Thoracic aorta (tissue), 2 donors: ENCODE measurements around the gene SHISAL1. TPM values are rescaled to one million over a fixed set of nuclear protein-coding genes. Genes with fewer than 3 reads are reported as not detected.

Source experiments
- ATAC-seq: fragments of 150-250 bp; one replicate; pipeline ENCODE4 v1.8.0; 2017; ENCODE audit warnings: low read depth; ENCODE audit not compliant: insufficient number of reproducible peaks, low FRiP score
- DNase-seq: peaks from one replicate; pipeline ENCODE4 v3.0.0-alpha.2; 2020; ENCODE audit warnings: low spot score
- H3K27ac ChIP-seq, 2 donors: fragments of 200-600 bp; sonication (generic); 1 replicate in 1 of 2; 2 replicates in 1 of 2; pipeline ENCODE4 v1.5.1; 2016; ENCODE audit warnings: mild to moderate bottlenecking in 2 of 2, moderate library complexity in 2 of 2
- H3K27me3 ChIP-seq: fragments of 200-600 bp; sonication (generic); replicated peaks from 2 replicates; pipeline ENCODE4 v1.6.0; 2016; ENCODE audit warnings: mild to moderate bottlenecking; ENCODE audit not compliant: insufficient read depth
- H3K36me3 ChIP-seq: fragments of 200-600 bp; sonication (generic); one replicate; pipeline ENCODE4 v1.5.1; 2016
- H3K4me1 ChIP-seq, 2 donors: fragments of 200-600 bp; sonication (generic); 1 replicate in 1 of 2; 2 replicates in 1 of 2; pipeline versions ENCODE4 v1.5.1 to v1.6.0; 2016; ENCODE audit warnings: low read depth in 2 of 2, mild to moderate bottlenecking in 1 of 2; ENCODE audit not compliant: control insufficient read depth in 1 of 2
- H3K4me3 ChIP-seq: fragments of 200-600 bp; sonication (generic); 2 replicates; pipeline ENCODE4 v1.5.1; 2016; ENCODE audit warnings: mild to moderate bottlenecking
- H3K9me3 ChIP-seq: fragments of 200-600 bp; sonication (generic); 2 replicates; pipeline ENCODE4 v1.5.1; 2016
- CTCF ChIP-seq: fragments of 200-600 bp; sonication (generic); IDR thresholded peaks from one replicate; pipeline ENCODE4 v1.5.1; 2019; ENCODE audit warnings: antibody characterized with exemption
- total RNA-seq, 2 donors: library from RNA; depleted of rRNA; stranded (reverse); fragments of >200 nt; gene quantifications; one replicate each; pipeline versions ENCODE4 v1.1.0 to v1.2.3, GENCODE V29; 2016

The SHISAL1 gene
- total RNA-seq, 2 donors from 2014 or later: 0.81 to 3.4 TPM

GRCh38 chr22:44260216-44261035 lies 52.3 kb downstream of the SHISAL1 start:
- Histone ChIP-seq H3K36me3 (no peaks in the 10 kb centered on the region), H3K27ac (no peak overlapping the region), H3K27me3 (no peaks in the 10 kb centered on the region), H3K9me3 (no peaks in the 10 kb centered on the region), H3K4me1 (no peaks in the 10 kb centered on the region), H3K4me3 (no peak overlapping the region)
- no peak for ATAC-seq
- DNase-seq: no peak
- TF ChIP-seq CTCF: no peak

- Histone ChIP-seq H3K4me1 (no peaks in the 10 kb centered on the region), H3K27ac (no peak overlapping the region), H3K36me3 (no peaks in the 10 kb centered on the region), H3K9me3 (no peaks in the 10 kb centered on the region), H3K27me3 (no peaks in the 10 kb centered on the region), H3K4me3 (no peak overlapping the region)
- no peak for TF ChIP-seq CTCF
- ATAC-seq (no peak), DNase-seq (no peak)
These were observed 53.2 kb downstream of the SHISAL1 start for GRCh38 chr22:44259366-44260215.

DNA sequence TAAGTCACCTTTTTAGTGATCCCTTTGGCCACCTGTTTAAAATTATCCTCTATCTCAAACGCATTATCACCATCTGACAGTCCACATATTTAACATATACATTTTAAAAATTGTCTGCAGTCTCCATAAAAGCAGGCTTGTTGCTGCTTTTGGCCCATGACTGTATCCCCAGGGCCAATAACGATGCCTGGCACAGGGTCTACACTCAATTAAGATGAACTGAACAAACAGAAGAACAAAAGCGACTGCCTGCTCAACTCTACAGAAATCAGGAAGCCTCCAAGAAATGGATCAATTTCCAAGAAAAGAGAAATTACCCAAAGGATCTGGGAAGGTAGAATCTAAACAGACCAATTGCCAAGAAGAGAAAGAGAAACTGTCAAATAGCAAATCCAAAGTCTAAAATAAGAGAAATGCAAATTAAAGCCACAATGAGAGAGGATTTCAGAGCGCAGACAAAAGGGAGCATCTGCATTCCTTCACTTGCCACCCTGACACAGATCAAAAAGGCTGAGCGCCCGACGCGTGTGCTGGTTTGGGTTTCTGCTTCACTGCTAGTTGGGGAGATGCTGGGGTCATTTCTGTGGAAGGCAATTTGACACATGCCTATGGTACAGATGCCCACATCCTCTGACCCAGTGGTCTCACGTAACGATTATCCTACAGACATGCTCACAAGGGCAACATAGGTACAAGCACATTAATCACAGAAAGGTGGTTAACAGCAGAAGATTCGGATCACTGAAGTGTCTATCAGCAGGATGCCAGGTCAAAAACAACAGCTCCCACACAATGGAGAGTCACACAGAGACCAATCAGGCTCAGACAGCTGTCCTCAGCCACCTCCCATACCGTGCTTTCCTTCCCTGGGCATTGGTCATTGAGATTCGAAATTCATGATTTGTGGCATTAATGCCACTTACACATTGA lies 55.9 kb downstream of the SHISAL1 start:
- Histone ChIP-seq H3K9me3 (no peaks in the 10 kb centered on the region), H3K36me3 (no peaks in the 10 kb centered on the region), H3K27me3 (no peaks in the 10 kb centered on the region), H3K27ac (no peak overlapping the region), H3K4me3 (no peak overlapping the region), H3K4me1 (no peaks in the 10 kb centered on the region)
- ATAC-seq: no peak
- no peak for TF ChIP-seq CTCF
- no peak for DNase-seq

- no peaks in the 10 kb centered on the region for H3K4me1 ChIP-seq
- H3K27ac ChIP-seq: no peak overlapping the region
- TF ChIP-seq CTCF: no peak
- H3K4me3 ChIP-seq: no peak overlapping the region
- H3K36me3 ChIP-seq: no peaks in the 10 kb centered on the region
- ATAC-seq (no peak), DNase-seq (no peak)
- H3K9me3 ChIP-seq: no peaks in the 10 kb centered on the region
- no peaks in the 10 kb centered on the region for H3K27me3 ChIP-seq
These were observed 56.7 kb downstream of the SHISAL1 start for GRCh38 chr22:44256085-44256484.
